GM19467 (cell line): ENCODE measurements around the gene KRT78.
"Not testable (repeated sequence)": the region's sequence is repeated elsewhere in the genome, so short reads cannot be mapped to it uniquely, and the experiment has no call there.

Source experiments
- ATAC-seq: cut with Tn5 transposase; IDR thresholded peaks from one replicate; pipeline ENCODE4 v1.9.1; 2021; ENCODE audit warnings: mild to moderate bottlenecking, moderate library complexity; ENCODE audit not compliant: unreplicated experiment

KRT78 gene

GRCh38 chr12:52798003-52798670 is 50.7 kb downstream of the KRT78 start:
- no peak for ATAC-seq

- no peak for ATAC-seq
Observed at GRCh38 chr12:52797529-52797894, 51.3 kb downstream of the KRT78 start.

GRCh38 chr12:52796839-52797528 is 51.8 kb downstream of the KRT78 start:
- ATAC-seq, result no peak

- no peak for ATAC-seq
Observed at GRCh38 chr12:52796429-52796794, 52.4 kb downstream of the KRT78 start.

GRCh38 chr12:52795694-52796428 is 52.9 kb downstream of the KRT78 start, which contains the start of gene KRT3:
Gene KRT3, minus strand, starts transcription at chr12:52796117. Its CDS starts 75 bp downstream, at chr12:52796042.
- ATAC-seq, result no peak

GRCh38 chr12:52795332-52795674 is 53.5 kb downstream of the KRT78 start:
- not testable (repeated sequence) for ATAC-seq

GRCh38 chr12:52794479-52795331 is 54.1 kb downstream of the KRT78 start:
- no peak for ATAC-seq

- ATAC-seq, result no peak
Observed at GRCh38 chr12:52792185-52793029, 56.4 kb downstream of the KRT78 start.

GRCh38 chr12:52791271-52792184 is 57.3 kb downstream of the KRT78 start:
- ATAC-seq, result no peak

- ATAC-seq, result no peak
Observed at GRCh38 chr12:52790427-52791270, 58.1 kb downstream of the KRT78 start.

GRCh38 chr12:52789637-52790426 is 59.0 kb downstream of the KRT78 start:
- no peak for ATAC-seq

- no peak for ATAC-seq
Observed at GRCh38 chr12:52788876-52789636, 59.7 kb downstream of the KRT78 start.

- no peak for ATAC-seq
Observed at GRCh38 chr12:52788192-52788875, 60.5 kb downstream of the KRT78 start.
